GM19035 (cell line): Measurements from ENCODE around the gene SDK2.
"Not testable (repeated sequence)": the region's sequence is repeated elsewhere in the genome, so short reads cannot be mapped to it uniquely, and the experiment has no call there.

ENCODE experiments used
- ATAC-seq: cut with Tn5 transposase; IDR thresholded peaks from one replicate; pipeline ENCODE4 v1.9.1; 2021; ENCODE audit not compliant: unreplicated experiment

The SDK2 gene

GRCh38 chr17:73337330-73337710, 306.9 kb downstream of the SDK2 start:
- ATAC-seq, result no peak

DNA sequence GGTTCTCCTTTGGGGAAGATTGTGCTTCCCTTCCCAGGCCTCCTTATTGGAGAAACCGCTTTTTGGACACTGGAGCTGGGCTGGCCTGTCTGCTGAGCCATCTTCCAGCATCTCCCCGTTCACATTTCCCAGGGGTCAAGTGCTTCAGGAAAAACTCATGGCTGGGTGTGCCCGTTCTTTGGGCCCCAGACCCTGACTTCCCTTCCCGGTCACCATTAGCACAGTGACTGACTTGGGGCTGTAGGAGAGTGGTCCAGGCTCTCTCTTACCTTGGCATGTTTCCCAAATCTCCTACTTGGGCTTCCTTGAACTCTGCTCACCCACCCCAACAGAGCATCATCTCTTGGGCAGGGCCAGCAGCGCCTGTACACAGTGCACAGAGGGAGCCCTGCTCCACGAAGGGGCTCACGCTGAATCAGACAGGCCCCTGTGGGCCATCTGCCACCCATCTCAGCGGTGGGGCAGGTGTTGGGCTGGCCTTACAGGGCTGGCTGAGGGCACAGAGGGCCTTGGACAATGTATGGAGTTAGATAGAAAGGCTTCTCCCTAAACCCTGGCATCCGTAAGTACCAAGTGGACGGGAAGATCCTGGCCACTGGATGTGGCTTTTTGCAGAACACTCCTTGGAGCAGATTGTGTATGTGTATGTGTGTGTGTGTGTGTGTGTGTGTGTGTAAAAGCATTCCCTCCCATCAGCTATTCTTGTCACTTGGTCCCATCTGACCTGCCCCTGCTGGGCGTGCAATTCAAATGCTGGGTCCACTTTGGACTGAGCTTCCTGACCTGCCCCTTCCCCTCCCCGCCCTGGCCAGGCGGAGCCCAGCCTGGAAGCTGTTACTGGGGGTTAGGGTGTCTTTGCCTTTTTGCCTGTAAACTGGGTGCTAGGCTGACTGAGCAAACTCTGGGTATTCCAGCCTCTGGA, 307.6 kb downstream of the SDK2 start:
- ATAC-seq, result no peak

DNA sequence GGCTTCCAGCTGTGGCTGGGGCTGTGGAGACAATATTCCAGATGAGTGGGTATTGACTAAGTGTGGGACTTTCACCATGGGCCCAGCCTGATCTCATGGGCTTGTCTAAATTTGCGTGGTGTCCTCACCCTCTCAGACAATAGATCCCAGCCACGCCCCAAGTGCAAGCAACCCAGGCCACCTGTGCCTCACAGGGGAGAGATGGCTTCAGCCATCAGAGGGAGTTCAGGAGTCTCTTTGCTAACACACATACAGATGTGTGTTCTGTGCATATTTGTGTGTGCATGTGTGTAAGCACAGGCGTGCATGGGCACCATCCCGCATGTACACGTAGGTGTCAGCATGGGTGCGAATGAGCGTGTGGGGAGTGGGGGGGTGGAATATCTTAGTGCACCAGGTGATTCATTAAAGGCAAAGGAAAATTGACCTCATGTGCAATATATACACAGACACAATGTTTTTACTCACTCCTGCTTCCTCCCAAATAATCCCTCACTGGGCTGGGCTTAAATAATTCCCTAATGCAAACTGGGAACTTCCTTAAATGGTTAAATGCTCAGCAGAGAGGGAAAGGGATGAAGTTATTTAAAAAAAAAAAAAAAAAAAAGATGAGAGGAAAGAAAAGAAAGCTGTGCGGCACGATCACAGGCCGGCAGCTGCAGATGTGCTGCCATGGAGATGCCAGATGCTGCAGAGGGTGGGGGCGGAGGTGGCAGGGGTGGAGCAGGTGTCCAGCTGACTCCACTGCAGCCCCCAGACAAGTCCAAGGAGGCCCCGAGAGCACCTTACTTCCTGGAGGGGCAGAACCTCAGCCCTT, 308.4 kb downstream of the SDK2 start:
- ATAC-seq, result no peak

GRCh38 chr17:73334771-73335513, 309.3 kb downstream of the SDK2 start:
- ATAC-seq, result no peak

DNA sequence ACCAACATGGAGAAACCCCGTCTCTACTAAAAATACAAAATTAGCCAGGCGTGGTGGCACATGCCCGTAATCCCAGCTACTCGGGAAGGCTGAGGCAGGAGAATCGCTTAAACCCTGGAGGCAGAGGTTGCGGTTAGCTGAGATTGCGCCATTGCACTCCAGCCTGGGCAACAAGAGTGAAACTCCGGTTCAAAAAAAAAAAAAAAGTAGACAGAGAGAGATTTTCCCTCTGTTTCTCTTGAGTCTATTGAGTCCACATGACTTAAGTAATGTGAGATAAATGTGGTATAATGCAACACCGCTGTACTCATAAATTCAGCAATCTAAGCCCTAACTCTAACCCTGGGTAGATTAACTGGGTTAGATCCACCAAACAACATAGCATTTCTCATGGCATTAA, 310.8 kb downstream of the SDK2 start:
- not testable (repeated sequence) for ATAC-seq

GRCh38 chr17:73331060-73331459, 313.2 kb downstream of the SDK2 start:
- ATAC-seq, result no peak

DNA sequence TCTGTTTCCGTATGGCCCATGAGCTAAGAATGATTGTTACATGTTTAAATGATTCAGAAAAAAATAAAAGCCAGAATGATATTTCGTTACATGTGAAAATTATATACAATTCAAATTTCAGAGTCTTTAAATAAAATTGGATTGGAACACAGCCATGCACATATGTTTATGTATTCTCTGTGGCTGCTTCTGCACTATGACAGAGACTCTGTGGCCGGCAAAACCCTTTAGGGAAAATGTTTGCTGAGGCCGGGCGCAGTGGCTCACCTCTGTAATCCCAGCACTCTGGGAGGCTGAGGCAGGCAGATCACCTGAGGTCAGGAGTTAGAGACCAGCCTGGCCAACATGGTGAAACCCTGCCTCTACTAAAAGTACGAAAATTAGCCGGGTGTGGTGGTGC, 316.6 kb downstream of the SDK2 start:
- no peak for ATAC-seq

- no peak for ATAC-seq
Observed at GRCh38 chr17:73325527-73325842, 318.8 kb downstream of the SDK2 start.

- ATAC-seq, result no peak
Observed at GRCh38 chr17:73324711-73325526, 319.3 kb downstream of the SDK2 start.

DNA sequence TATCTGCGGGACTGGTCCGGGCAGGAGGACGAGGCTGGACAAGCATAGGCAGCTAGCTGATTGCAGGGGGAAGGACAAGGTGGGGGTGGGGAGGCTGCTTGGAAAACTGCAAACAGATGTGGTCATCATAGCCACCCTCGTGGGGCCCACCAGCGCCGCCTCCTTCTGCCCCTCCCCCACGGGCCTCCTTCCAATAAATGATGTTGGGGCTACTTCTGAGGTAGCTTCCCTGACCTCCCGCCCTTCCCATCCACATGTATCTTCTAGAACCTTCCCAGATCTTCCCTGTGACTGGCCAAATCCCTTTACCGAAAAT, 320.1 kb downstream of the SDK2 start:
- ATAC-seq, result no peak

DNA sequence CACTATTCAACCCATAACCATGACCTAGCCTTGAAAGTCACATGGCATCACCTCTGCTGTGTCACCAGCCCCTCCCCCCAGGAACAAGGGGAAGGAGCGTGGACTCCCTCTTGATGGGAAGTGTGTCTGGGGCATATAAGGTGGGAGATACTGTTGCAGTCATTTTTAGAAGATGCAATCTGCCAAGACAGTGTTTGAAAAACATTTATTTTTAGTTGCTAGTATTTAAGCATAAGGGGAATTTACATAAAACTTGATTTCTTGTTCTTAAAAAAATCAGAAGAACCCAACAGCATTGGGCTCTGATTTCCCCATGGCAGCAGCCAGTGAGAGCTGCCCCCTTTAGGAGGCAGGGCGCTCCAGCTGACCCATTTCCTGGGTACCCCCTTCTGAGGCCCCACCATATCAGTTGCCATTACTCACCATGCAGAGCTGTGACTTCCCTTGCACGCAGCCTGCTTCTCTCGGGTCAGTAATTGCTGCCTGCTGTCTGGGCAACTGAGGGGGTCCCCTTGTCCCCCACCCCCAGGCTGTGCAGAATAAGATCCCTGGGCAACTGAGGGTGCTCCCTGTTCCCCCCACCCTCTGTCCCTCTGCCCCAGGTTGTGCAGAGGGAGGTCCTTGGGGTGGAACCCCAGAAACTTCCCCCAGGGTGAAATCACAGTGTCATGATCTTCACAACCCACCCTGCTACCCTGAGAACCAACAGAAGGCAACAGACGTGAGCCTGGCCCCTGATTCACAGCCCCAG, 320.7 kb downstream of the SDK2 start:
- ATAC-seq, result no peak

DNA sequence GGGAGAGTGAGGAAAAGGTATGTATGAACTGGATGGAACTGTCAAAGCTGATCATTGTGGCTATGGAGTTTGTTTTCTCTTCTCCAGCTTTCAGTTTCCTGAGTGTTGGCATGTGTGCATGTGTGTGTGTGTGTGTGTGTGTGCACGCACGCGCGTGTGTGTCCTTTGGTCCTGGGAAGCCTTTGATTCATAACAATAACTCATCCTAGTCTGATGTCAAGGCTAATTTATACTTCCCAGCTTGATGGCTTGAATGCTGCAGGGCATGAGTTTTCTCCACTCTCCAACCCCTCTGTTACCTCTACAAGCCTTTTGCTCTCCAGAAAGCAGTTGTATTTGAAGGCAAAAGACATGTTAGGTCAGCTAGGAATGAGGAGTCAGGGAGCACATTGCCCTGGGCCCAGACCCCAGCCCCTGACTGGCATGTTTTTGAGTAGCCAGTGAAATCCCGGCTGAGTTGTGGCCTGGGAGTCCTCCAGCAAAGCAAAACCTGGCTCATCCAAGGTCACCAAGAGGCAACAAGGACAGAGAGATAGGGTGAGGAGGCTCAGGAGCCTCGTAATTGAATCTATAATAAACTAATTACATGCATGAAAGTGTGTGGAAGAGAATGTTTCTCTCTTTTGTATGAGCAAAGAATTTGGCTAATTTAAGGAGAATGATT, 323.5 kb downstream of the SDK2 start:
- no peak for ATAC-seq

DNA sequence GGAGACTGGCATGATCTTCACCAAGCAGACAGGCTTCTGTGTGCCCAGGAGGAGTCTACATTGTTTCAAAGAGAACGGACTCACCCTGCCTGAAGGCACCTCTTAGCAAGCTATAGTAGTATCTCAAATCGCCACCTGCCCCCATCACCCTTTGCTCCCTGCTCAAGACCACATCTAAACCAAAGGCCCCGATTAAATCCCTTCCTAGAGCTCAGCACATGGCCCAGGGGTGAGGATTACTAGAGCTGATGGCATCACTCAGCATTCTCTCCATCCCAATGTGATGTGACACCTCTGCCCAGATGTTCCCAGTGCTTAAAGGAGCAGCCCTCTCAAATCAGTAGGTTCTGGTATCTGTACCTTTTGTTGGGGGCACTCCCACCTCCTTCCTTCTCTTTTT, 324.5 kb downstream of the SDK2 start:
- no peak for ATAC-seq

DNA sequence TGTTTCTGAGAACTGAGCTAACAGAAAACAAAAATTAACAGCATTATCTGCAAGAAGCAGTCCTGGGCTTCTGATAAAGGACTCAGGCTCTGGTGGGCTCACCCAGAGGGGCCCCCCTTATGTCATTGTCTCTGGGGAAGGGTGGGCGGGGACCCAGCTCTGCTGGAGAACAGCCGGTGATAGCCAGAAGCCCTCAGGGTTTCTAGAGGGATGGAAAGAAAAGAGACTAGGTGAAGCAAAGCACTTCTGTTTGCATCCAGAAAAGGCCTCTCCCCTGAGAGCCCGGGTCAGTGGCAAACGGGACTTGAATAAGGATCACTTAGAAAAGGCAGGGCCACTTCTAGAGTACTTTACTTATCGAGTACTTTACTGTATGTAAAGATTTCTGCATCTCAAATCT, 325.4 kb downstream of the SDK2 start:
- no peak for ATAC-seq

GRCh38 chr17:73318427-73318813, 325.8 kb downstream of the SDK2 start:
- ATAC-seq, result no peak

GRCh38 chr17:73317513-73318426, 326.5 kb downstream of the SDK2 start:
- no peak for ATAC-seq

DNA sequence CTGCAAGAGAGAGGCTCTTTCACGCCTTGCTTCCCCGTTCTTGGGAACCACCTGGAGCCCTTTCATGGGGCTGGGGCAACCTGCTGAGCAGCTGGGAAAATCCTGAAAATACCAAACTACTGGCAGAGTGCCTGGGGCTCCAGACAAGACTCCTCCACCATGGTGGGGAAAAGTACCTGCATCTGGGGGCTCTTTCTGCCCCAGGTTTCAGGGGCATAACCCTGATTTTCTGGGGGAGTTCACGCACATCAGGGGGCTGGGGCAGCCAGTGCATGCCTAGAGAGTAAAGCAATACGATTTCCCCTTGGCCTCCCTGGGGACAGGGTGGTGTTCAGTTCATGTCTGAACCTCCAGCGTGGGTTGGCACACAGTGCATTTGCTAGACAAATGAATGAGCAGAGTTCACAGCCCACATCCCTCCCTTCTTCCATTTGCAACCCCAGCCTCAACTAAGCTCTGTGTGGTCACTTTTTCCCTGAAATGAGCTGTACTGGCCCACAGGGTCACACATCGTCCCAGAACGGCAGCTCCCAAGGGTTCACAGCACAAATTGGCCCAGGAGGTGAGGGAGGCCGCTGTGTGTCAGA, 327.2 kb downstream of the SDK2 start:
- no peak for ATAC-seq

- ATAC-seq, result no peak
Observed at GRCh38 chr17:73315471-73315870, 328.8 kb downstream of the SDK2 start.
